ENCODE data around the gene VAV2. TPM values are rescaled to one million over a fixed set of nuclear protein-coding genes. Genes with fewer than 3 reads are reported as not detected.

The VAV2 gene
- total RNA-seq, 1 experiment from 2014 or later = 24.7 TPM

DNA sequence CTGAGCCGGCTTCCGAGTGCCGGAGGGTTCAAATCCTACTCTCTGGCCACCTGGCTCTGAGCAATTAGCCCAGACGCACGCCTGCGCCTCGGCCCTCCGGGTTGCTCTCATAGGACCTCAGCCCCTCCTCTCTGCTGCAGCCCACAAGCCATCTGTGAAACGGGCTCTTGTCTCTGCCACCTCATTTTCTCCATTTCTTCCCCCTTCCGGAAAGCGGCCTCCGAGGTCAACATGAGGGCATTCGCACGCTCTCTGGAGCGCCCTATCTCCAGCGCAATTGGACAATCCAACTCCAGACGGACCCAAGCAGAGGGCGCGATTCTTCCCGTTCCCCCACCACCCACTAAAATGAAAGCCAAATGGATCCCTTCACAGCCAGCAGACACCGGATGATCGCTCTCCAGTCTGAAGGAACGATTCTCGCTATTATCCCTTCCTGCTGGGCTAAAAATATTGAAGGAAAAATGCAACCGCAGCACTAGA is 41.5 kb downstream of the VAV2 start:
- no peaks in the 10 kb centered on the region for H3K36me3 ChIP-seq (ENCODE audit: control insufficient read depth, insufficient read depth, low read length)
- BruUV-seq (replicated peaks) = no TSS peak
- peaks cover 16% of the 10 kb centered on the region for H3K4me1 ChIP-seq (ENCODE audit: control insufficient read depth, insufficient read depth, low read length)
- H3K27ac ChIP-seq (ENCODE audit: low read length) = no peak overlapping the region
- intact Hi-C loops (cut with micrococcal nuclease; ENCODE audit: unreplicated experiment) (no loop called here), in situ Hi-C loops (cut with HindIII; ENCODE audit: low pct_unique_long_range_greater_than_20kb, low sequenced_read_pairs) (no loop called here)
- H3K4me3 ChIP-seq (ENCODE audit: low read depth in 2 of 2, low read length in 2 of 2) = no peak overlapping the region
- no peaks in the 10 kb centered on the region for H3K27me3 ChIP-seq (ENCODE audit: control insufficient read depth, insufficient read depth, low read length)
- DNase-seq (ENCODE audit: low read depth, low spot score) = no peak
- TF ChIP-seq POLR2AphosphoS5 (IDR thresholded peaks at IDR 0.05; ENCODE audit: low read depth, low read length) (no peak), TCF7L2 (IDR thresholded peaks at IDR 0.05; ENCODE audit: low read depth, low read length) (no peak), CTCF (IDR thresholded peaks at IDR 0.05) (no peak), REST (IDR thresholded peaks at IDR 0.05; ENCODE audit: insufficient read depth in 1 of 2, low read depth in 2 of 2, low read length in 1 of 2) (no peak), SIN3A (IDR thresholded peaks at IDR 0.05; ENCODE audit: borderline replicate concordance, insufficient read depth, low read depth, low read length) (no peak)
- no peak for ATAC-seq
- POLR2A ChIA-PET = no interaction called here
- CTCF ChIA-PET = no interaction called here
- H3K9me3 ChIP-seq (ENCODE audit: control insufficient read depth, insufficient read depth, low read depth, low read length) = no peaks in the 10 kb centered on the region

DNA sequence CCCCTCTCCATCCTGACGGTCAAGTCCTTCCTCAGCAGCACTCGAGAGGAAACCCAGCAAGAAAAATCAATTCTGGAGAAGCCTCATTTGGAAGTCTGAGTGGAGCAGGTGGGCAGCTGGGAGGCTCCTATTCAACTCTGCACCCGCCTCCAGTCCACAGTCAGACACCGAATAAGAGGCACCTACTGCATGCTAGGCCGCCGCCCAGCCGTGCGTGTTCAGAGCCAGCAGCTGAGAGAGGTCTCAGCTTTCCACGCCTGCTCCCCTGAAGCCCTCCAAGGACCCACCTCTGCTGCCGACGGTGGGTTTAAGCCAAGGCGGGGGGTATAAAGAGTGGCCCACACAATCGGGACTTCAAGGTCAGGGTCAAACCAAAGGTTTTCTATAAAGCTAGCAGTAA is 41.9 kb downstream of the VAV2 start:
- TF ChIP-seq SIN3A (IDR thresholded peaks at IDR 0.05; ENCODE audit: borderline replicate concordance, insufficient read depth, low read depth, low read length) = no peak
- no peak for TF ChIP-seq REST (IDR thresholded peaks at IDR 0.05; ENCODE audit: insufficient read depth in 1 of 2, low read depth in 2 of 2, low read length in 1 of 2)
- no peak for TF ChIP-seq CTCF (IDR thresholded peaks at IDR 0.05)
- no peak for TF ChIP-seq TCF7L2 (IDR thresholded peaks at IDR 0.05; ENCODE audit: low read depth, low read length)
- TF ChIP-seq POLR2AphosphoS5 (IDR thresholded peaks at IDR 0.05; ENCODE audit: low read depth, low read length) = no peak
- BruUV-seq (replicated peaks) = no TSS peak
- ChIA-PET CTCF (no interaction called here), POLR2A (no interaction called here)
- H3K27me3 ChIP-seq (ENCODE audit: control insufficient read depth, insufficient read depth, low read length) = no peaks in the 10 kb centered on the region
- no peaks in the 10 kb centered on the region for H3K36me3 ChIP-seq (ENCODE audit: control insufficient read depth, insufficient read depth, low read length)
- in situ Hi-C loops (cut with HindIII; ENCODE audit: low pct_unique_long_range_greater_than_20kb, low sequenced_read_pairs) = no loop called here
- ATAC-seq (no peak), DNase-seq (ENCODE audit: low read depth, low spot score) (no peak)
- intact Hi-C loops (cut with micrococcal nuclease; ENCODE audit: unreplicated experiment) = no loop called here
- H3K27ac ChIP-seq (ENCODE audit: low read length) = no peak overlapping the region
- no peaks in the 10 kb centered on the region for H3K9me3 ChIP-seq (ENCODE audit: control insufficient read depth, insufficient read depth, low read depth, low read length)
- H3K4me1 ChIP-seq (ENCODE audit: control insufficient read depth, insufficient read depth, low read length) = peaks cover 21% of the 10 kb centered on the region
- H3K4me3 ChIP-seq (ENCODE audit: low read depth in 2 of 2, low read length in 2 of 2) = no peak overlapping the region
